ENCODE measurements around the gene OR10AD1. TPM values are rescaled to one million over a fixed set of nuclear protein-coding genes. Genes with fewer than 3 reads are reported as not detected.

Gene OR10AD1
- total and polyA plus RNA-seq, 10 of the 15 experiments (the other 5 are each of a cell fraction or from before 2014, with no cell fraction given): 0.04 to 0.12 TPM; not detected in 8

DNA sequence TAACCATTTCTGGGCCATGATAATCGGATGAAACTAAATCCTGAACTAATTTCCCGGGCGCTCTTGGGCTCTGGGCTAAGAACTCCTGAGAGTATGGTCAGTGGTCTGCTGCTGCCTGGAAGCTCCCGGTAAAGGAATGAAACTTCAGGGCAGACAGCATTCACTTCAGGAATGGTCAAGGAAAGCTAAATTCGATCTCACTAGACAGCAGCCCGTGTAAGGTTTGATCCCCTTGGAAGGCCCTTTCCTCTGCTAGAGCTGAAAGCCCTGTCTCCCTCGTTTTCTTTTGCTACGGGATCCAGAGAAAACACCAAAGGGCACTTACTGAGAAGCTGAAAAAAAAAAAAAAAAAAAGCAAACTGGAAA is 46.5 kb downstream of the OR10AD1 start:
- H3K79me2 ChIP-seq (ENCODE audit: control insufficient read depth, insufficient read depth, low read length): peaks cover 17% of the 10 kb centered on the region
- RAD21 ChIA-PET (ENCODE audit: unreplicated experiment): interaction anchor here (0.6 to 3.0 kb wide), 7 partner anchors 8 to 287 kb away, joined by 3 to 13 read pairs (median 6); partner anchors contain the start of genes PFKM and SENP1
- BruUV-seq (replicated peaks): no TSS peak
- TF ChIP-seq GABPA (IDR thresholded peaks at IDR 0.05; ENCODE audit: low read depth) (no peak), ZZZ3 (IDR thresholded peaks at IDR 0.05; ENCODE audit: control insufficient read depth, insufficient read length, low read depth) (no peak), ZSCAN29 (IDR thresholded peaks at IDR 0.05) (no peak), PAX5 (IDR thresholded peaks at IDR 0.05; ENCODE audit: borderline replicate concordance, low read depth, low read length) (no peak), KLF5 (IDR thresholded peaks at IDR 0.05; ENCODE audit: partially characterized antibody) (no peak), SIX5 (IDR thresholded peaks at IDR 0.05; ENCODE audit: low read depth, low read length, severe bottlenecking) (no peak), EZH2 (IDR thresholded peaks at IDR 0.05; ENCODE audit: borderline replicate concordance, control insufficient read depth, low read depth, low read length) (no peak), POU2F2 (IDR thresholded peaks at IDR 0.05; ENCODE audit: borderline replicate concordance, low read depth, low read length) (no peak), CHD2 (IDR thresholded peaks at IDR 0.05; ENCODE audit: borderline replicate concordance, low read depth, low read length) (no peak)
- TF ChIP-seq, protein P1, sequence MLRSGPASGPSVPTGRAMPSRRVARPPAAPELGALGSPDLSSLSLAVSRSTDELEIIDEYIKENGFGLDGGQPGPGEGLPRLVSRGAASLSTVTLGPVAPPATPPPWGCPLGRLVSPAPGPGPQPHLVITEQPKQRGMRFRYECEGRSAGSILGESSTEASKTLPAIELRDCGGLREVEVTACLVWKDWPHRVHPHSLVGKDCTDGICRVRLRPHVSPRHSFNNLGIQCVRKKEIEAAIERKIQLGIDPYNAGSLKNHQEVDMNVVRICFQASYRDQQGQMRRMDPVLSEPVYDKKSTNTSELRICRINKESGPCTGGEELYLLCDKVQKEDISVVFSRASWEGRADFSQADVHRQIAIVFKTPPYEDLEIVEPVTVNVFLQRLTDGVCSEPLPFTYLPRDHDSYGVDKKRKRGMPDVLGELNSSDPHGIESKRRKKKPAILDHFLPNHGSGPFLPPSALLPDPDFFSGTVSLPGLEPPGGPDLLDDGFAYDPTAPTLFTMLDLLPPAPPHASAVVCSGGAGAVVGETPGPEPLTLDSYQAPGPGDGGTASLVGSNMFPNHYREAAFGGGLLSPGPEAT (IDR thresholded peaks at IDR 0.05; ENCODE audit: low read depth): no peak
- TF ChIP-seq, protein P2, sequence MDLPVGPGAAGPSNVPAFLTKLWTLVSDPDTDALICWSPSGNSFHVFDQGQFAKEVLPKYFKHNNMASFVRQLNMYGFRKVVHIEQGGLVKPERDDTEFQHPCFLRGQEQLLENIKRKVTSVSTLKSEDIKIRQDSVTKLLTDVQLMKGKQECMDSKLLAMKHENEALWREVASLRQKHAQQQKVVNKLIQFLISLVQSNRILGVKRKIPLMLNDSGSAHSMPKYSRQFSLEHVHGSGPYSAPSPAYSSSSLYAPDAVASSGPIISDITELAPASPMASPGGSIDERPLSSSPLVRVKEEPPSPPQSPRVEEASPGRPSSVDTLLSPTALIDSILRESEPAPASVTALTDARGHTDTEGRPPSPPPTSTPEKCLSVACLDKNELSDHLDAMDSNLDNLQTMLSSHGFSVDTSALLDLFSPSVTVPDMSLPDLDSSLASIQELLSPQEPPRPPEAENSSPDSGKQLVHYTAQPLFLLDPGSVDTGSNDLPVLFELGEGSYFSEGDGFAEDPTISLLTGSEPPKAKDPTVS (IDR thresholded peaks at IDR 0.05; ENCODE audit: low read depth, low read length): no peak
- TF ChIP-seq, protein P3, sequence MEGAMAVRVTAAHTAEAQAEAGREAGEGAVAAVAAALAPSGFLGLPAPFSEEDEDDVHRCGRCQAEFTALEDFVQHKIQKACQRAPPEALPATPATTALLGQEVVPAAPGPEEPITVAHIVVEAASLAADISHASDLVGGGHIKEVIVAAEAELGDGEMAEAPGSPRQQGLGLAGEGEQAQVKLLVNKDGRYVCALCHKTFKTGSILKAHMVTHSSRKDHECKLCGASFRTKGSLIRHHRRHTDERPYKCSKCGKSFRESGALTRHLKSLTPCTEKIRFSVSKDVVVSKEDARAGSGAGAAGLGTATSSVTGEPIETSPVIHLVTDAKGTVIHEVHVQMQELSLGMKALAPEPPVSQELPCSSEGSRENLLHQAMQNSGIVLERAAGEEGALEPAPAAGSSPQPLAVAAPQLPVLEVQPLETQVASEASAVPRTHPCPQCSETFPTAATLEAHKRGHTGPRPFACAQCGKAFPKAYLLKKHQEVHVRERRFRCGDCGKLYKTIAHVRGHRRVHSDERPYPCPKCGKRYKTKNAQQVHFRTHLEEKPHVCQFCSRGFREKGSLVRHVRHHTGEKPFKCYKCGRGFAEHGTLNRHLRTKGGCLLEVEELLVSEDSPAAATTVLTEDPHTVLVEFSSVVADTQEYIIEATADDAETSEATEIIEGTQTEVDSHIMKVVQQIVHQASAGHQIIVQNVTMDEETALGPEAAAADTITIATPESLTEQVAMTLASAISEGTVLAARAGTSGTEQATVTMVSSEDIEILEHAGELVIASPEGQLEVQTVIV (IDR thresholded peaks at IDR 0.05; ENCODE audit: borderline replicate concordance, partially characterized antibody): no peak
- TF ChIP-seq, protein P4, sequence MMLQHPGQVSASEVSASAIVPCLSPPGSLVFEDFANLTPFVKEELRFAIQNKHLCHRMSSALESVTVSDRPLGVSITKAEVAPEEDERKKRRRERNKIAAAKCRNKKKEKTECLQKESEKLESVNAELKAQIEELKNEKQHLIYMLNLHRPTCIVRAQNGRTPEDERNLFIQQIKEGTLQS (IDR thresholded peaks at IDR 0.05; ENCODE audit: borderline replicate concordance, extremely low read depth, low read depth, low read length): no peak
- TF ChIP-seq, protein P5, sequence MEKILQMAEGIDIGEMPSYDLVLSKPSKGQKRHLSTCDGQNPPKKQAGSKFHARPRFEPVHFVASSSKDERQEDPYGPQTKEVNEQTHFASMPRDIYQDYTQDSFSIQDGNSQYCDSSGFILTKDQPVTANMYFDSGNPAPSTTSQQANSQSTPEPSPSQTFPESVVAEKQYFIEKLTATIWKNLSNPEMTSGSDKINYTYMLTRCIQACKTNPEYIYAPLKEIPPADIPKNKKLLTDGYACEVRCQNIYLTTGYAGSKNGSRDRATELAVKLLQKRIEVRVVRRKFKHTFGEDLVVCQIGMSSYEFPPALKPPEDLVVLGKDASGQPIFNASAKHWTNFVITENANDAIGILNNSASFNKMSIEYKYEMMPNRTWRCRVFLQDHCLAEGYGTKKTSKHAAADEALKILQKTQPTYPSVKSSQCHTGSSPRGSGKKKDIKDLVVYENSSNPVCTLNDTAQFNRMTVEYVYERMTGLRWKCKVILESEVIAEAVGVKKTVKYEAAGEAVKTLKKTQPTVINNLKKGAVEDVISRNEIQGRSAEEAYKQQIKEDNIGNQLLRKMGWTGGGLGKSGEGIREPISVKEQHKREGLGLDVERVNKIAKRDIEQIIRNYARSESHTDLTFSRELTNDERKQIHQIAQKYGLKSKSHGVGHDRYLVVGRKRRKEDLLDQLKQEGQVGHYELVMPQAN (conservative IDR thresholded peaks at IDR 0.05): no peak

More for the DNA sequence above, 46.5 kb downstream of the OR10AD1 start:
- FAIRE-seq: no peak
- Histone ChIP-seq H3K4me2 (ENCODE audit: control insufficient read depth, insufficient read depth) (peak overlapping the region; percentile 79), H4K20me1 (ENCODE audit: control insufficient read depth, insufficient read depth) (no peaks in the 10 kb centered on the region), H3K27ac (ENCODE audit: control insufficient read depth, insufficient read depth) (peak overlapping the region; percentile 89), H3K9me3 (replicated peaks; ENCODE audit: control insufficient read depth, insufficient read depth, low read length) (no peaks in the 10 kb centered on the region), H3K9ac (ENCODE audit: control insufficient read depth, insufficient read depth, low read length) (peak overlapping the region; percentile 81), H2AFZ (ENCODE audit: control insufficient read depth, low read depth, low read length) (peak overlapping the region; percentile 99; the same call in 1 of the 2 replicates), H3K27me3 (replicated peaks in 1 of 2; ENCODE audit: control insufficient read depth in 2 of 2, insufficient read depth in 2 of 2, low read length in 1 of 2) (no peaks in the 10 kb centered on the region), H3K36me3 (ENCODE audit: control insufficient read depth in 2 of 2, insufficient read depth in 2 of 2, low read length in 1 of 2) (peaks cover 0 to 4% of the 10 kb centered on the region in 2 experiments; a peak in 2 of 4 replicates), H3K4me3 (peak overlapping the region; percentile 86), H3K4me1 (ENCODE audit: control insufficient read depth, insufficient read depth, low read length) (peaks cover 27% of the 10 kb centered on the region)
- CTCF ChIA-PET: interaction anchor here (1.2 to 2.6 kb wide), 9 partner anchors 8 to 461 kb away, joined by 4 to 14 read pairs (median 7); partner anchors contain the start of gene SENP1
- in situ Hi-C loops (cut with MboI): no loop called here
- intact Hi-C loops (cut with micrococcal nuclease; ENCODE audit: unreplicated experiment): loop anchor here (1.0 kb wide), 1 partner anchor 51 kb away; no protein-coding TSS in a partner anchor
- SMC1A ChIA-PET (ENCODE audit: uncharacterized antibody, unreplicated experiment): interaction anchor here (0.7 to 2.8 kb wide), 8 partner anchors 9 to 318 kb away, joined by 3 to 12 read pairs (median 5); partner anchors contain the start of genes PFKM and SENP1
- WGBS (ENCODE audit: insufficient coverage, insufficient replicate concordance, low lambda C conversion rate, missing lambda C conversion rate): 33% methylated on average over 6 of the region's 8 CpGs
- no peak for ATAC-seq
- DNase-seq (ENCODE audit: low read depth, low spot score): no peak
- POLR2A ChIA-PET: interaction anchor here (0.7 to 2.2 kb wide), 9 partner anchors 27 to 192 kb away, joined by 3 to 10 read pairs (median 5); partner anchors contain the start of genes CCDC184, PFKM and SENP1
